HepG2 (cell line): Measurements from ENCODE around the gene L3MBTL4. TPM values are rescaled to one million over a fixed set of nuclear protein-coding genes. Genes with fewer than 3 reads are reported as not detected.

ENCODE experiments used
- ATF7-NPFF ChIP-seq: sonication (generic); formaldehyde crosslinking; IDR thresholded peaks from 2 replicates; pipeline ENCODE4 v1.8.1; 2023; ENCODE audit warnings: mild to moderate bottlenecking, low read depth, missing genetic modification reagents, moderate library complexity
- GABPB1 ChIP-seq: IDR thresholded peaks from 2 replicates; pipeline ENCODE4 v1.6.1; 2016; ENCODE audit warnings: mild to moderate bottlenecking, missing genetic modification reagents, moderate library complexity, missing compliant biosample characterization
- GMEB1 ChIP-seq: sonication (generic); formaldehyde crosslinking; IDR thresholded peaks from 2 replicates; pipeline ENCODE4 v1.5.1; 2020; ENCODE audit warnings: missing genetic modification reagents, mild to moderate bottlenecking, borderline replicate concordance
- HNF1B ChIP-seq: sonication (generic); formaldehyde crosslinking; IDR thresholded peaks from 2 replicates; pipeline ENCODE4 v1.5.1; 2020; ENCODE audit warnings: mild to moderate bottlenecking, moderate library complexity, missing genetic modification reagents
- HOXA3 ChIP-seq: sonication (generic); formaldehyde crosslinking; IDR thresholded peaks from 2 replicates; pipeline ENCODE4 v1.5.0; 2020; ENCODE audit warnings: missing genetic modification reagents
- KMT2B ChIP-seq: IDR thresholded peaks from 2 replicates; pipeline ENCODE4 v1.6.1; 2016; ENCODE audit warnings: missing genetic modification reagents, missing compliant biosample characterization
- MAZ ChIP-seq, 2 experiments: sonication (generic) in 1 of 2; formaldehyde crosslinking in 1 of 2; IDR thresholded peaks; 2 replicates each; pipeline versions ENCODE4 v1.5.0 to v1.6.1; 2012 to 2020; ENCODE audit warnings: low read depth in 2 of 2, mild to moderate bottlenecking in 2 of 2, borderline replicate concordance in 1 of 2, improper control_type of control experiment in 1 of 2, low read length in 1 of 2, missing genetic modification reagents in 1 of 2, moderate library complexity in 1 of 2
- SALL1 ChIP-seq: sonication (generic); formaldehyde crosslinking; IDR thresholded peaks from 2 replicates; pipeline ENCODE4 v1.8.0; 2022; ENCODE audit warnings: mild to moderate bottlenecking, missing genetic modification reagents
- SALL2 ChIP-seq: sonication (generic); formaldehyde crosslinking; IDR thresholded peaks from 2 replicates; pipeline ENCODE4 v1.8.1; 2023; ENCODE audit warnings: mild to moderate bottlenecking, missing genetic modification reagents, inconsistent platforms
- SNAPC4 ChIP-seq: sonication (generic); formaldehyde crosslinking; IDR thresholded peaks from 2 replicates; pipeline ENCODE4 v1.4.0; 2020; ENCODE audit warnings: mild to moderate bottlenecking, missing genetic modification reagents
- ZFY ChIP-seq: sonication (generic); formaldehyde crosslinking; IDR thresholded peaks from 2 replicates; pipeline ENCODE4 v1.4.0; 2020; ENCODE audit warnings: missing genetic modification reagents
- polyA plus RNA-seq, 8 experiments: library from polyadenylated mRNA; depleted of rRNA in 3 of 8; stranded (reverse) in 7 of 8; unstranded in 1 of 8; fragments of >200 nt; fragmentation: Illumina TruSeq in 4 of 8; extraction: Trizol in 4 of 8; gene quantifications; 2 replicates each; pipeline versions ENCODE4 v1.2.1 to v1.2.3, GENCODE V29; 2011 to 2016; ENCODE audit warnings: low read depth in 4 of 8, missing spikeins in 1 of 8, mixed read lengths in 1 of 8; ENCODE audit not compliant: insufficient read depth in 1 of 8
- total RNA-seq, 5 experiments: library from RNA; depleted of rRNA; stranded (reverse); fragments of >200 nt; fragmentation: Illumina TruSeq; extraction: Trizol; gene quantifications; 2 replicates each; pipeline ENCODE4 v1.2.3, GENCODE V29; 2016; ENCODE audit warnings: low read depth in 1 of 5
- TF ChIP-seq, protein P1 (sequence below): sonication (generic); formaldehyde crosslinking; IDR thresholded peaks from 2 replicates; pipeline ENCODE4 v1.5.0; 2020; ENCODE audit warnings: mild to moderate bottlenecking, missing genetic modification reagents, borderline replicate concordance

L3MBTL4 gene
- total and polyA plus RNA-seq, 2 of the 13 experiments (the other 11 are each of a cell fraction or from before 2014, with no cell fraction given) = 10.8 to 13.3 TPM

- TF ChIP-seq SNAPC4 (CRISPR knock-in tag) (no peak), HOXA3 (peak; percentile 29; the same call in 1 of the 2 replicates), ATF7-NPFF (peak; percentile 9; the same call in 1 of the 2 replicates), GABPB1 (CRISPR knock-in tag) (0 out of 2 replicates have a peak, but pooled peaks have one; percentile 11), SALL1 (CRISPR knock-in tag) (peak; percentile 55; the same call in 1 of the 2 replicates), GMEB1 (CRISPR knock-in tag) (no peak), ZFY (CRISPR knock-in tag) (peak; percentile 79), SALL2 (0 out of 2 replicates have a peak, but pooled peaks have one; percentile 25), KMT2B (CRISPR knock-in tag) (peak; percentile 48; the same call in 1 of the 2 replicates), MAZ (IDR thresholded peaks at IDR 0.05; ENCODE audit: borderline replicate concordance, low read depth, low read length) (peak; percentile 59), MAZ (CRISPR knock-in tag; IDR thresholded peaks at IDR 0.05; ENCODE audit: low read depth) (peak; percentile 59; the same call in 1 of the 2 replicates), HNF1B (CRISPR knock-in tag) (peak; percentile 51; the same call in 1 of the 2 replicates)
- TF ChIP-seq, protein P1, sequence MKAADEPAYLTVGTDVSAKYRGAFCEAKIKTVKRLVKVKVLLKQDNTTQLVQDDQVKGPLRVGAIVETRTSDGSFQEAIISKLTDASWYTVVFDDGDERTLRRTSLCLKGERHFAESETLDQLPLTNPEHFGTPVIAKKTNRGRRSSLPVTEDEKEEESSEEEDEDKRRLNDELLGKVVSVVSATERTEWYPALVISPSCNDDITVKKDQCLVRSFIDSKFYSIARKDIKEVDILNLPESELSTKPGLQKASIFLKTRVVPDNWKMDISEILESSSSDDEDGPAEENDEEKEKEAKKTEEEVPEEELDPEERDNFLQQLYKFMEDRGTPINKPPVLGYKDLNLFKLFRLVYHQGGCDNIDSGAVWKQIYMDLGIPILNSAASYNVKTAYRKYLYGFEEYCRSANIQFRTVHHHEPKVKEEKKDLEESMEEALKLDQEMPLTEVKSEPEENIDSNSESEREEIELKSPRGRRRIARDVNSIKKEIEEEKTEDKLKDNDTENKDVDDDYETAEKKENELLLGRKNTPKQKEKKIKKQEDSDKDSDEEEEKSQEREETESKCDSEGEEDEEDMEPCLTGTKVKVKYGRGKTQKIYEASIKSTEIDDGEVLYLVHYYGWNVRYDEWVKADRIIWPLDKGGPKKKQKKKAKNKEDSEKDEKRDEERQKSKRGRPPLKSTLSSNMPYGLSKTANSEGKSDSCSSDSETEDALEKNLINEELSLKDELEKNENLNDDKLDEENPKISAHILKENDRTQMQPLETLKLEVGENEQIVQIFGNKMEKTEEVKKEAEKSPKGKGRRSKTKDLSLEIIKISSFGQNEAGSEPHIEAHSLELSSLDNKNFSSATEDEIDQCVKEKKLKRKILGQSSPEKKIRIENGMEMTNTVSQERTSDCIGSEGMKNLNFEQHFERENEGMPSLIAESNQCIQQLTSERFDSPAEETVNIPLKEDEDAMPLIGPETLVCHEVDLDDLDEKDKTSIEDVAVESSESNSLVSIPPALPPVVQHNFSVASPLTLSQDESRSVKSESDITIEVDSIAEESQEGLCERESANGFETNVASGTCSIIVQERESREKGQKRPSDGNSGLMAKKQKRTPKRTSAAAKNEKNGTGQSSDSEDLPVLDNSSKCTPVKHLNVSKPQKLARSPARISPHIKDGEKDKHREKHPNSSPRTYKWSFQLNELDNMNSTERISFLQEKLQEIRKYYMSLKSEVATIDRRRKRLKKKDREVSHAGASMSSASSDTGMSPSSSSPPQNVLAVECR (CRISPR knock-in tag) = peak; percentile 17; the same call in 1 of the 2 replicates
These were observed at the start of gene L3MBTL4 (continued) for GRCh38 chr18:6414723-6415417.
